Upper lobe of left lung (tissue), 6 donors: ENCODE results near the gene TMED6. TPM values are rescaled to one million over a fixed set of nuclear protein-coding genes. Genes with fewer than 3 reads are reported as not detected.

Source experiments
- ATAC-seq, 2 donors: fragments of 200-7000 bp; cut with Tn5 transposase; one replicate each; pipeline ENCODE4 v1.9.1; 2022; ENCODE audit warnings: mild to moderate bottlenecking in 2 of 2, moderate library complexity in 2 of 2; ENCODE audit not compliant: low FRiP score in 2 of 2
- DNase-seq, 2 donors: peaks; one replicate each; pipeline ENCODE4 v3.0.0-alpha.2; 2019 to 2020
- H3K27ac ChIP-seq, 4 donors: fragments of 200-600 bp; sonication (generic); one replicate each; pipeline ENCODE4 v1.5.1; 2016 to 2019
- H3K27me3 ChIP-seq, 4 donors: fragments of 200-600 bp; sonication (generic); one replicate each; pipeline ENCODE4 v1.5.1; 2017 to 2019
- H3K36me3 ChIP-seq, 4 donors: fragments of 200-600 bp; sonication (generic); one replicate each; pipeline ENCODE4 v1.5.1; 2016 to 2019
- H3K4me1 ChIP-seq, 4 donors: fragments of 200-600 bp; sonication (generic); one replicate each; pipeline ENCODE4 v1.5.1; 2018 to 2019
- H3K4me3 ChIP-seq, 4 donors: fragments of 200-600 bp; sonication (generic); one replicate each; pipeline ENCODE4 v1.5.1; 2017 to 2019; ENCODE audit warnings: mild to moderate bottlenecking in 2 of 4, moderate library complexity in 1 of 4
- H3K9me3 ChIP-seq, 4 donors: fragments of 200-600 bp; sonication (generic); one replicate each; pipeline ENCODE4 v1.5.1; 2018 to 2019
- EP300 ChIP-seq, 4 donors: sonication (generic); formaldehyde crosslinking; IDR thresholded peaks; one replicate each; pipeline ENCODE4 v1.5.1; 2017; ENCODE audit warnings: antibody characterized with exemption in 4 of 4, control low read depth in 2 of 4
- POLR2A ChIP-seq, 4 donors: fragments of 450-650 bp; IDR thresholded peaks; one replicate each; pipeline ENCODE4 v1.5.1; 2016 to 2017; ENCODE audit warnings: antibody characterized with exemption in 4 of 4, mild to moderate bottlenecking in 2 of 4
- POLR2AphosphoS5 ChIP-seq, 2 donors: sonication (generic); formaldehyde crosslinking; IDR thresholded peaks; one replicate each; pipeline ENCODE4 v1.5.1; 2017; ENCODE audit warnings: antibody characterized with exemption in 2 of 2
- WGBS, 2 donors: methylation state at CpG; one replicate each; pipeline ENCODE4 v1.1.5; 2017 to 2018; 5-methylcytosine and 5-hydroxymethylcytosine counted together
- total RNA-seq, 6 donors: library from RNA; depleted of rRNA in 4 of 6; stranded (reverse); fragments of >200 nt in 4 of 6; gene quantifications; one replicate each; pipeline versions ENCODE4 v1.1.0 to v1.2.1, GENCODE V29; 2016 to 2021
- TF ChIP-seq, protein P1 (sequence below), 6 experiments: fragments of 450-650 bp in 4 of 6; fragments of 200-600 bp in 2 of 6; sonication (generic) in 2 of 6; IDR thresholded peaks; one replicate each; pipeline ENCODE4 v1.5.1; 2016 to 2019; ENCODE audit warnings: antibody characterized with exemption in 6 of 6
- donor health status: DM: no; HTN: no; CAD: no; lungs with moderate emphysema.
- donor health status: DM: no; HTN: yes; CAD: no; lungs with severe emphysema.

TMED6 gene
- total RNA-seq, 6 donors from 2014 or later: 0.43 to 2.6 (median 1.1) TPM; not detected in 2

DNA sequence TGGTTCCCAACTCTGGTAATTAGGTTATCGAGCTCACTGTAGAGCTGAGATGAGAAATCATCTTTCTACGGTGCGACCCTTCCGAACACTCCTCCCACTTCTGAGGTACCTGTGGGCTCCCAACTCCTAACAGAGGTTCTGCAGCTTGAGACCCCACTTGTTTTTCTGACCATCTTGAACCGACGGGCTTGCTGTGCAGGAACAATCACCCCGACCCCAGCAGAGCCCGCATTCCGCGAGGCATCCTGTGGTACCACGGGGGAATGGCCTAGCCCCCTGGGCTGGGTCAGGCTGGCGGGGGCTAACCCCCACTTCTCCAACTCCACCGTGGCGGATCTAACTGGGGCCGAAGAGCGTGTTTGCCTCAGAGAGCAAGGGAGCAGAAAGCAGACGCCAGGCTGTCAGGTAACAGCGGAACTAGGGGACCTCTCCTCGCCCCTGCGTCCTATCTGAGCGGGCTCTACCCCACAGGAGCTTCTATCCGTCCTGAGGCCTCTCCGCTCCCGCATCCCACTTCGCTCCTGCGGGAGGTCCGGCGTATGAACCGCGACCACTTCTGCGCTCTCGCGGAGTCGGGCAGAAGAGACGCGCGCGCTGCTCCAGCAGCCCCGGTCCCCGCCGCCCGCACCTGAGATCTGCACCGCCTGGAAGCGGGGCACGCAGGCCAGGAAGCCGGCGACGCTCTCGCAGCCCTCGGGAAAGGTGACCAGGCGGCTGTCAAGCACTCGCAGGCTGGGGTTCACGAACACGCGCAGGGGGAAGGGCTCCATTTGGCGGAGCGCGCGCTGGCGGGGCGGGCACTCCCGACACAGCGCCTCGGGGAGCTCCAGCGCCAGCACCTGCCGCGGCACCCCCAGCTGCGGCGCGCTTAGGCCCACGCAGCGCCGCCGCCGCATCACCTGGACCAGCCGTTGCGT is 22.0 kb downstream of the TMED6 start:
- Histone ChIP-seq H3K4me1 (peaks cover 25 to 56% (median 27%) of the 10 kb centered on the region in 4 donors), H3K27ac (peak overlapping the region; percentile 85 to 94 (median 89))

DNA sequence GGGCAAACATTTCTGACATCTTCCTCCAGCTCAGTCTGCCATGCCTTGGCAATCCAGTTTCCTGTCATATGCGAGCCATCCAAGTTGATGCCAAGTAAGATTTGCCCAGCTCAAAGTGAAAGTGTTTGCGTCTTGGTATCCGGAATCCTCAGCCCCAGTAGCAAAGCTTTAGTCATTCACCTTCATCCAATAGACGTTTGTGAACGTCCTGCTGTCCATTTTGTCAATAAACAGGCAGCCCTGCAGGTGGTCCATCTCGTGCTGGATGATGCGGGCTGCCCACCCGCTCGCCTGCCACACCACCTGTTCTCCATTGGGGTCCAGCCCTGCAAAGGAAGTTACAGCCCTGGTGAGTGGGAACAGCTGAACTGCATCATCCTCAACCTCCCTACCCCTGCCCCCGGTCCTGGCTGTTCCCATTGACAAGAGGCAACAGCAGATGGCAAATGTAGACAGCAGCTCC is 22.7 kb downstream of the TMED6 start:
- DNase-seq: peak in 1 of 2 donors; percentile 64
- no peak for ATAC-seq
- H3K36me3 ChIP-seq: peaks cover 2 to 64% (median 30%) of the 10 kb centered on the region in 4 donors
- WGBS, 2 donors: 54 to 58% methylated on average over 7 to 10 of the region's 10 CpGs
- no peaks in the 10 kb centered on the region for H3K9me3 ChIP-seq
- peak overlapping the region; percentile 19 to 42 (median 27) for H3K27ac ChIP-seq
- no peaks in the 10 kb centered on the region for H3K27me3 ChIP-seq
- H3K4me1 ChIP-seq: peaks cover 25 to 63% (median 31%) of the 10 kb centered on the region in 4 donors
- peak overlapping the region in 3 of 4 donors; percentile 95 to 99 (median 98) for H3K4me3 ChIP-seq
- TF ChIP-seq EP300 (IDR thresholded peaks at IDR 0.05) (no peak), POLR2AphosphoS5 (IDR thresholded peaks at IDR 0.05) (no peak), POLR2A (IDR thresholded peaks at IDR 0.05) (no peak)
- TF ChIP-seq, protein P1, sequence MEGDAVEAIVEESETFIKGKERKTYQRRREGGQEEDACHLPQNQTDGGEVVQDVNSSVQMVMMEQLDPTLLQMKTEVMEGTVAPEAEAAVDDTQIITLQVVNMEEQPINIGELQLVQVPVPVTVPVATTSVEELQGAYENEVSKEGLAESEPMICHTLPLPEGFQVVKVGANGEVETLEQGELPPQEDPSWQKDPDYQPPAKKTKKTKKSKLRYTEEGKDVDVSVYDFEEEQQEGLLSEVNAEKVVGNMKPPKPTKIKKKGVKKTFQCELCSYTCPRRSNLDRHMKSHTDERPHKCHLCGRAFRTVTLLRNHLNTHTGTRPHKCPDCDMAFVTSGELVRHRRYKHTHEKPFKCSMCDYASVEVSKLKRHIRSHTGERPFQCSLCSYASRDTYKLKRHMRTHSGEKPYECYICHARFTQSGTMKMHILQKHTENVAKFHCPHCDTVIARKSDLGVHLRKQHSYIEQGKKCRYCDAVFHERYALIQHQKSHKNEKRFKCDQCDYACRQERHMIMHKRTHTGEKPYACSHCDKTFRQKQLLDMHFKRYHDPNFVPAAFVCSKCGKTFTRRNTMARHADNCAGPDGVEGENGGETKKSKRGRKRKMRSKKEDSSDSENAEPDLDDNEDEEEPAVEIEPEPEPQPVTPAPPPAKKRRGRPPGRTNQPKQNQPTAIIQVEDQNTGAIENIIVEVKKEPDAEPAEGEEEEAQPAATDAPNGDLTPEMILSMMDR (IDR thresholded peaks at IDR 0.05): no peak

More for the DNA sequence above, 22.0 kb downstream of the TMED6 start:
- DNase-seq (peak in 1 of 2 donors; percentile 58), ATAC-seq (peak; percentile 19 to 44)
- H3K36me3 ChIP-seq: peaks cover 2 to 64% (median 32%) of the 10 kb centered on the region in 4 donors
- WGBS, 2 donors: 11 to 23% methylated on average over 22 to 31 of the region's 77 CpGs
- H3K27me3 ChIP-seq: no peaks in the 10 kb centered on the region
- TF ChIP-seq POLR2A (IDR thresholded peaks at IDR 0.05): no peak
- TF ChIP-seq, protein P1 (IDR thresholded peaks at IDR 0.05): no peak
- no peak for TF ChIP-seq POLR2AphosphoS5 (IDR thresholded peaks at IDR 0.05)
- TF ChIP-seq EP300 (IDR thresholded peaks at IDR 0.05): no peak
- no peaks in the 10 kb centered on the region for H3K9me3 ChIP-seq
- H3K4me3 ChIP-seq: peak overlapping the region; percentile 91 to 99 (median 96)

DNA sequence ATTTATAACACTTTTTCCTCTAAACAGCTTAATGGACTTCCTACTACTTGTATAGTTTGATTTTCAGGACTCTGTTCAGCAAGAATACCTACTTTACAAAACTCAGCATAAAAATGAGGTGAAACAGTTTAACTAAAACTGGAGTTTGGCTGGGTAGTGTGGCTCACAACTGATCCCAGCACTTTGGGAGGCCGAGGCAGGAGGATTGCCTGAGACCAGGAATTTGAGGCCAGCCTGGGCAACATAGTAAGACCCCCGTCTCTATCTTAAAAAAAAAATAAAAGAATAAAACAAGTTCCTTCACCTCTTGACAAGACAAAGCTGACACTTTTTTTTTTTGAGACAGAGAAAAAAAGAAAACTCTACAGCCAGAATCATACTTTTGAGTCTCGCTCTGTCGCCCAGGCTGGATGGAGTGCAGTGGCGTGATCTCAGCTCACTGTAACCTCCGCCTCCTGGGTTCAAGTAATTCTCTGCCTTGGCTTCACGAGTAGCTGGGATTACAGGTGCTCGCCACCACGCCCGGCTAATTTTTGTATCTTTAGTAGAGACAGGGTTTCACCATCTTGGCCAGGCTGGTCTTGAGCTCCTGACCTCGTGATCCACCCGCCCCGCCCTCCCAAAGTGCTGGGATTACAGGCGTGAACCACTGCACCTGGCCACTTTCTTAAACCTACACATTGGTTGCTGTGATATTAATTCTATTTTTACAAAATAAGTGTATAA is 23.8 kb downstream of the TMED6 start:
- no peak for ATAC-seq
- peak overlapping the region in 1 of 4 donors; percentile 24 for H3K27ac ChIP-seq
- TF ChIP-seq, protein P1 (IDR thresholded peaks at IDR 0.05): no peak
- no peak for TF ChIP-seq POLR2AphosphoS5 (IDR thresholded peaks at IDR 0.05)
- TF ChIP-seq EP300 (IDR thresholded peaks at IDR 0.05): no peak
- no peak for TF ChIP-seq POLR2A (IDR thresholded peaks at IDR 0.05)
- H3K36me3 ChIP-seq: peaks cover 8 to 65% (median 32%) of the 10 kb centered on the region in 4 donors
- DNase-seq: no peak
- H3K9me3 ChIP-seq: no peaks in the 10 kb centered on the region
- H3K27me3 ChIP-seq: no peaks in the 10 kb centered on the region
- no peak overlapping the region for H3K4me3 ChIP-seq
- WGBS, 2 donors: 91 to 95% methylated on average over 14 of the region's 14 CpGs
- H3K4me1 ChIP-seq: peaks cover 25 to 64% (median 31%) of the 10 kb centered on the region in 4 donors

DNA sequence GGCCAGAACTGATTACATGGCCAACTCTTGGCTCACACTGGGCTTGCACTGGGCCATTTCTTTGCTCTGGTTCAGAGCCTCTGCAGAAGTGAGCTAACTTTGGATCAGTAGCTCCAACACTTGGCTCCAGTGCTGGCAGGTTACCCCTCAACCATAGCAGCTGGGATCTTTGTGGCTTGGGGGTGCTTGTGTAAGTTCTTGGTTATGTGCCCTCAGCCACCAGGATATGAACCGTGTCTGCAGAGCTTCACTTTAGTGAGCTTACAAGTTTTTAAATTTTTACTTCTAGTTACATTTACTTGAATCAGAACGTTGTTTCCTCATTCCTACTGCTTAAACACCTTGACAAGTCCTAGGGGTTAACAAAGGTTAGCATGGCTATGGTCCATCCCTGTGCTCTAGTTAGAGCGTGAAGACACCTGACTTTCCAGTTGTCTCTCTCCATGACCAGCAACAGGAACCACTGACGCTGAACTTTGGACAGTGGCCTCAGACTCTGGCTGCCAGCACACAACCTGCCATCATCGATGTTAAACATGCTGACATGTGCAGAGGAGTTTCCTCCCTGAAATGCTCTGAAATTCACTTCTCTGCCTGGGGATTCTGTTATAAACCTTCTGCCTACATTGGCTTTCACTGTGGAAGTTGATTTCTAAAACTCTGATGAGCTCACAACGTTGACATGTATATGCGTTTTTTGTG is 25.3 kb downstream of the TMED6 start:
- no peaks in the 10 kb centered on the region for H3K9me3 ChIP-seq
- ATAC-seq (no peak), DNase-seq (no peak)
- H3K4me3 ChIP-seq: no peak overlapping the region
- peaks cover 21 to 67% (median 45%) of the 10 kb centered on the region in 4 donors for H3K36me3 ChIP-seq
- 66 to 72% methylated on average over 7 of the region's 7 CpGs for WGBS, 2 donors
- no peak for TF ChIP-seq POLR2A (IDR thresholded peaks at IDR 0.05)
- TF ChIP-seq, protein P1 (IDR thresholded peaks at IDR 0.05): no peak
- no peak overlapping the region for H3K27ac ChIP-seq
- peaks cover 24 to 62% (median 30%) of the 10 kb centered on the region in 4 donors for H3K4me1 ChIP-seq
- H3K27me3 ChIP-seq: no peaks in the 10 kb centered on the region
